Fibroblast of mammary gland (primary cell): ENCODE data around the gene STX17.

Experiments
- DNase-seq: peaks from one replicate; pipeline ENCODE4 v3.0.0-alpha.2; 2010; ENCODE audit warnings: low read depth
- H3K4me3 ChIP-seq: 2 replicates; pipeline ENCODE4 v1.5.1; 2011; ENCODE audit warnings: low read depth, mild to moderate bottlenecking, low read length, moderate library complexity; ENCODE audit not compliant: control insufficient read depth
- TF ChIP-seq, protein P1 (sequence below): conservative IDR thresholded peaks from 2 replicates; pipeline ENCODE4 v1.5.1; 2011; ENCODE audit warnings: low read depth, low read length, inconsistent platforms; ENCODE audit not compliant: control insufficient read depth, insufficient read depth

Gene STX17

GRCh38 chr9:99998866-99999265 lies 92.4 kb downstream of the STX17 start:
- H3K4me3 ChIP-seq, result no peak overlapping the region
- no peak for DNase-seq
- TF ChIP-seq, protein P1, sequence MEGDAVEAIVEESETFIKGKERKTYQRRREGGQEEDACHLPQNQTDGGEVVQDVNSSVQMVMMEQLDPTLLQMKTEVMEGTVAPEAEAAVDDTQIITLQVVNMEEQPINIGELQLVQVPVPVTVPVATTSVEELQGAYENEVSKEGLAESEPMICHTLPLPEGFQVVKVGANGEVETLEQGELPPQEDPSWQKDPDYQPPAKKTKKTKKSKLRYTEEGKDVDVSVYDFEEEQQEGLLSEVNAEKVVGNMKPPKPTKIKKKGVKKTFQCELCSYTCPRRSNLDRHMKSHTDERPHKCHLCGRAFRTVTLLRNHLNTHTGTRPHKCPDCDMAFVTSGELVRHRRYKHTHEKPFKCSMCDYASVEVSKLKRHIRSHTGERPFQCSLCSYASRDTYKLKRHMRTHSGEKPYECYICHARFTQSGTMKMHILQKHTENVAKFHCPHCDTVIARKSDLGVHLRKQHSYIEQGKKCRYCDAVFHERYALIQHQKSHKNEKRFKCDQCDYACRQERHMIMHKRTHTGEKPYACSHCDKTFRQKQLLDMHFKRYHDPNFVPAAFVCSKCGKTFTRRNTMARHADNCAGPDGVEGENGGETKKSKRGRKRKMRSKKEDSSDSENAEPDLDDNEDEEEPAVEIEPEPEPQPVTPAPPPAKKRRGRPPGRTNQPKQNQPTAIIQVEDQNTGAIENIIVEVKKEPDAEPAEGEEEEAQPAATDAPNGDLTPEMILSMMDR, result no peak

DNA sequence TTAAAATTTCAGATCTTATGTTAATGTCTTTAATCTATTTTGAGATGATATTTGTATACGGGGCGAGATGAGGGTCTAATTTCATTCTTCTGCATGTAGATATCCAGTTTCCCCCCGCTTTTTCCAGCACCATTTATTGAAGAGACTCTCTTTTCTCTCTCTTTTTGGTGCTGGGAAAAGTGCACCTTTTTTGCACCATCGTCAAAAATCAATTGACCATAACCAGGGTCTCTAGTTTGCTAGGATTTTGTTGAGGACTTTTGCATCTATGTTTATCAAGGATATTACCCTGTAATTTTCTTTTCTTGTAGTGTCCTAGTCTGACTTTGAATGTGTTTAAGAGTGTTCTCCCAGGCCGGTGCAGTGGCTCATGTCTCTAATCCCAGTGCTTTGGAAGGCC lies 93.3 kb downstream of the STX17 start:
- TF ChIP-seq, protein P1, result no peak
- DNase-seq, result no peak
- no peak overlapping the region for H3K4me3 ChIP-seq

- TF ChIP-seq, protein P1, result peak; percentile 59
- no peak overlapping the region for H3K4me3 ChIP-seq
- DNase-seq, result peak; percentile 79
Observed at GRCh38 chr9:100011062-100011681, 104.7 kb downstream of the STX17 start.

- H3K4me3 ChIP-seq, result no peak overlapping the region
- TF ChIP-seq, protein P1, result no peak
- DNase-seq, result no peak
Observed at GRCh38 chr9:100012279-100012678, 105.8 kb downstream of the STX17 start.

- TF ChIP-seq, protein P1, result no peak
- DNase-seq, result no peak
- no peak overlapping the region for H3K4me3 ChIP-seq
Observed at GRCh38 chr9:100013573-100013972, 107.1 kb downstream of the STX17 start.

DNA sequence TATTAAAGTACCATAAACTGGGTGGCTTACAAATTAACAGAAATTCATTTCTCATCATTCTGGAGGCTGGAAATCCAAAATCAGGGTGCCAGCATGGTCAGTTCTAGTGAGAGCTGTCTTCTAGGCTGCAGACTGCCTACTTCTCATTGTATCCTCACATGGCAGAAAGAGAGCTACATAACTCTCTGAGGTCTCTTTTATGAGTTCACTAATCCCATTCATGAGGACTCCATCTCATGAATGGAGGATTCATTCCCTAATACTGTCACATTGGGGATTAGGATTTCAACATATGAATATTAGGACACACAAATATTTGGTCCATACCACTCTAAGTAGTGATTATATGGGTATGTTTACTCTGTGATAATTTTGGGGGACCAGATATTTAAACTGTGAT lies 108.4 kb downstream of the STX17 start:
- H3K4me3 ChIP-seq, result no peak overlapping the region
- DNase-seq, result no peak

More for the DNA sequence above, 108.4 kb downstream of the STX17 start:
- TF ChIP-seq, protein P1, result no peak
